ENCODE measurements around the gene RMRP.
"Not testable (repeated sequence)": the region's sequence is repeated elsewhere in the genome, so short reads cannot be mapped to it uniquely, and the experiment has no call there.

Gene RMRP

GRCh38 chr9:35649431-35650340, 8.1 kb downstream of the RMRP start:
- no peak overlapping the region for H3K27ac ChIP-seq (ENCODE audit: low read length)
- H3K4me3 ChIP-seq (ENCODE audit: low read length): no peak overlapping the region
- no peak overlapping the region for H3K4me2 ChIP-seq (ENCODE audit: low read depth, low read length)
- H3K27me3 ChIP-seq (replicated peaks; ENCODE audit: insufficient read depth, low read length): no peaks in the 10 kb centered on the region
- no peaks in the 10 kb centered on the region for H3K79me2 ChIP-seq (ENCODE audit: low read length)
- TF ChIP-seq EZH2phosphoT487 (IDR thresholded peaks at IDR 0.05; ENCODE audit: low read length) (no peak), CTCF (IDR thresholded peaks at IDR 0.05; ENCODE audit: low read length) (no peak), EZH2 (optimal IDR thresholded peaks at IDR 0.05; ENCODE audit: low read depth, low read length) (no peak)
- peaks cover 4% of the 10 kb centered on the region for H3K4me1 ChIP-seq (ENCODE audit: low read length)
- H3K9ac ChIP-seq (ENCODE audit: low read length): no peak overlapping the region
- H3F3A ChIP-seq (ENCODE audit: insufficient read depth, low read length): no peaks in the 10 kb centered on the region
- no peaks in the 10 kb centered on the region for H3K9me2 ChIP-seq (replicated peaks; ENCODE audit: insufficient read depth, low read length)
- H4K20me1 ChIP-seq (ENCODE audit: insufficient read depth, low read length): no peaks in the 10 kb centered on the region
- DNase-seq: no peak
- no peaks in the 10 kb centered on the region for H3K9me3 ChIP-seq (replicated peaks; ENCODE audit: insufficient read depth, low read length)
- no peaks in the 10 kb centered on the region for H3K36me3 ChIP-seq (replicated peaks; ENCODE audit: insufficient read depth, low read length)
- no peak overlapping the region for H2AFZ ChIP-seq (ENCODE audit: low read length)

GRCh38 chr9:35646533-35647265, 11.1 kb downstream of the RMRP start:
- TF ChIP-seq CTCF (IDR thresholded peaks at IDR 0.05; ENCODE audit: low read length): peak; percentile 86
- no peak for TF ChIP-seq EZH2phosphoT487 (IDR thresholded peaks at IDR 0.05; ENCODE audit: low read length)
- H3K9me3 ChIP-seq (replicated peaks; ENCODE audit: insufficient read depth, low read length): no peaks in the 10 kb centered on the region
- H4K20me1 ChIP-seq (ENCODE audit: insufficient read depth, low read length): no peaks in the 10 kb centered on the region
- H3K4me3 ChIP-seq (ENCODE audit: low read length): peak overlapping the region; percentile 68
- H3K27me3 ChIP-seq (replicated peaks; ENCODE audit: insufficient read depth, low read length): no peaks in the 10 kb centered on the region
- H3K9me2 ChIP-seq (replicated peaks; ENCODE audit: insufficient read depth, low read length): no peaks in the 10 kb centered on the region
- H2AFZ ChIP-seq (ENCODE audit: low read length): peak overlapping the region; percentile 97
- no peak overlapping the region for H3K27ac ChIP-seq (ENCODE audit: low read length)
- peak overlapping the region; percentile 54; the same call in 1 of the 2 replicates for H3K9ac ChIP-seq (ENCODE audit: low read length)
- DNase-seq: peak; percentile 88
- H3K4me1 ChIP-seq (ENCODE audit: low read length): peaks cover 4% of the 10 kb centered on the region
- no peaks in the 10 kb centered on the region for H3K79me2 ChIP-seq (ENCODE audit: low read length)
- H3F3A ChIP-seq (ENCODE audit: insufficient read depth, low read length): no peaks in the 10 kb centered on the region
- H3K4me2 ChIP-seq (ENCODE audit: low read depth, low read length): peak overlapping the region; percentile 96
- no peaks in the 10 kb centered on the region for H3K36me3 ChIP-seq (replicated peaks; ENCODE audit: insufficient read depth, low read length)

GRCh38 chr9:35646153-35646532, 11.7 kb downstream of the RMRP start:
- Histone ChIP-seq H3K9me3 (replicated peaks; ENCODE audit: insufficient read depth, low read length) (no peaks in the 10 kb centered on the region), H4K20me1 (ENCODE audit: insufficient read depth, low read length) (no peaks in the 10 kb centered on the region), H3K4me3 (ENCODE audit: low read length) (peak overlapping the region; percentile 68), H3K79me2 (ENCODE audit: low read length) (no peaks in the 10 kb centered on the region), H3F3A (ENCODE audit: insufficient read depth, low read length) (no peaks in the 10 kb centered on the region), H3K36me3 (replicated peaks; ENCODE audit: insufficient read depth, low read length) (no peaks in the 10 kb centered on the region), H3K27ac (ENCODE audit: low read length) (no peak overlapping the region), H3K9me2 (replicated peaks; ENCODE audit: insufficient read depth, low read length) (no peaks in the 10 kb centered on the region), H3K4me1 (ENCODE audit: low read length) (peaks cover 4% of the 10 kb centered on the region), H3K9ac (ENCODE audit: low read length) (peak overlapping the region; percentile 54; the same call in 1 of the 2 replicates), H3K27me3 (replicated peaks; ENCODE audit: insufficient read depth, low read length) (no peaks in the 10 kb centered on the region), H2AFZ (ENCODE audit: low read length) (peak overlapping the region; percentile 97), H3K4me2 (ENCODE audit: low read depth, low read length) (peak overlapping the region; percentile 96)
- TF ChIP-seq EZH2 (optimal IDR thresholded peaks at IDR 0.05; ENCODE audit: low read depth, low read length) (no peak), EZH2phosphoT487 (IDR thresholded peaks at IDR 0.05; ENCODE audit: low read length) (no peak), CTCF (IDR thresholded peaks at IDR 0.05; ENCODE audit: low read length) (no peak)
- no peak for DNase-seq

GRCh38 chr9:35645736-35646135, 12.1 kb downstream of the RMRP start:
- DNase-seq; H3K27me3 ChIP-seq (replicated peaks; ENCODE audit: insufficient read depth, low read length); H4K20me1 ChIP-seq (ENCODE audit: insufficient read depth, low read length); H3K9me3 ChIP-seq (replicated peaks; ENCODE audit: insufficient read depth, low read length); H3K9me2 ChIP-seq (replicated peaks; ENCODE audit: insufficient read depth, low read length); H3K4me1 ChIP-seq (ENCODE audit: low read length); H3F3A ChIP-seq (ENCODE audit: insufficient read depth, low read length); H3K9ac ChIP-seq (ENCODE audit: low read length); H3K79me2 ChIP-seq (ENCODE audit: low read length); H3K27ac ChIP-seq (ENCODE audit: low read length); H3K36me3 ChIP-seq (replicated peaks; ENCODE audit: insufficient read depth, low read length): not testable (repeated sequence)
- peak overlapping the region; percentile 68 for H3K4me3 ChIP-seq (ENCODE audit: low read length)
- H2AFZ ChIP-seq (ENCODE audit: low read length): peak overlapping the region; percentile 97
- H3K4me2 ChIP-seq (ENCODE audit: low read depth, low read length): peak overlapping the region; percentile 96; the same call in 1 of the 2 replicates
